K562 (cell line): ENCODE data around the gene IKZF3. TPM values are rescaled to one million over a fixed set of nuclear protein-coding genes. Genes with fewer than 3 reads are reported as not detected.
A peak's percentile ranks its signal among the peaks of the same experiment; 100 is the strongest.

ENCODE experiments used
- CCAR2 ChIP-seq: fragments of 200-400 bp; formaldehyde crosslinking; IDR thresholded peaks from 2 replicates; pipeline ENCODE4 v1.6.1; 2017; ENCODE audit warnings: mild to moderate bottlenecking, low read depth, low read length
- CTBP1 ChIP-seq: fragments of 450-650 bp; IDR thresholded peaks from 2 replicates; pipeline ENCODE4 v1.6.1; 2016; ENCODE audit warnings: borderline replicate concordance
- MTA1 ChIP-seq: fragments of 450-650 bp; IDR thresholded peaks from 2 replicates; pipeline ENCODE4 v1.6.1; 2017; ENCODE audit warnings: borderline replicate concordance
- MXI1 ChIP-seq: IDR thresholded peaks from 2 replicates; pipeline ENCODE4 v1.6.1; 2011; ENCODE audit warnings: low read depth, mild to moderate bottlenecking, improper control_type of control experiment, low read length
- POLR2A ChIP-seq: fragments of 450-650 bp; conservative IDR thresholded peaks from 2 replicates; pipeline ENCODE4 v1.6.1; 2016
- RFX5 ChIP-seq: IDR thresholded peaks from 2 replicates; pipeline ENCODE4 v1.6.1; 2011; ENCODE audit warnings: low read depth, mild to moderate bottlenecking, improper control_type of control experiment, low read length
- SIRT6 ChIP-seq: IDR thresholded peaks from one replicate; pipeline ENCODE4 v1.6.1; 2012; ENCODE audit warnings: low read depth, mild to moderate bottlenecking, control low read depth, inconsistent platforms, low read length, moderate library complexity
- SNIP1 ChIP-seq: fragments of 450-650 bp; IDR thresholded peaks from 2 replicates; pipeline ENCODE4 v1.7.1; 2017; ENCODE audit warnings: low read depth, mild to moderate bottlenecking
- SP1 ChIP-seq: sonication (generic); formaldehyde crosslinking; IDR thresholded peaks from 2 replicates; pipeline ENCODE4 v1.8.1; 2022; ENCODE audit warnings: mild to moderate bottlenecking, missing genetic modification reagents
- STAT5A ChIP-seq: IDR thresholded peaks from 2 replicates; pipeline ENCODE4 v1.6.1; 2012; ENCODE audit warnings: low read length, inconsistent platforms, borderline replicate concordance
- TSC22D4 ChIP-seq: fragments of 450-650 bp; IDR thresholded peaks from 2 replicates; pipeline ENCODE4 v1.6.1; 2016; ENCODE audit warnings: missing genetic modification characterization, missing biosample characterization, control low read depth
- ZNF668 ChIP-seq: fragments of 250-450 bp; sonication (Bioruptor Pico); IDR thresholded peaks from 2 replicates; pipeline ENCODE4 v1.8.0; 2022; ENCODE audit warnings: mild to moderate bottlenecking, inconsistent platforms
- ZSCAN29 ChIP-seq: fragments of 450-650 bp; IDR thresholded peaks from 2 replicates; pipeline ENCODE4 v1.6.1; 2017
- polyA plus RNA-seq, 8 experiments: library from polyadenylated mRNA; depleted of rRNA in 4 of 8; stranded (reverse) in 5 of 8; unstranded in 3 of 8; fragments of >200 nt; fragmentation: Nextera tagmentation in 2 of 8; fragmentation: Illumina TruSeq in 1 of 8; extraction: Ambion mirVana in 2 of 8; extraction: Trizol in 1 of 8; gene quantifications; 2 replicates each; pipeline versions ENCODE4 v1.2.1 to v1.2.3, GENCODE V29; 2011 to 2014; ENCODE audit warnings: inconsistent platforms in 1 of 8, missing spikeins in 1 of 8
- total RNA-seq, 7 experiments: library from RNA; depleted of rRNA in 6 of 7; stranded (reverse); fragments of >200 nt in 6 of 7; fragmentation: Illumina TruSeq in 2 of 7; extraction: Trizol in 2 of 7; gene quantifications; 2 replicates each; pipeline versions ENCODE4 v1.2.1 to v1.2.3, GENCODE V29; 2011 to 2021; ENCODE audit warnings: low replicate concordance in 1 of 7
- TF ChIP-seq, protein P1 (sequence below): fragments of 250-450 bp; sonication (Bioruptor Pico); IDR thresholded peaks from 2 replicates; pipeline ENCODE4 v1.8.0; 2022; ENCODE audit warnings: inconsistent platforms
- TF ChIP-seq, protein P2 (sequence below): fragments of 200-400 bp; formaldehyde crosslinking; IDR thresholded peaks from 2 replicates; pipeline ENCODE4 v1.6.1; 2017; ENCODE audit warnings: mild to moderate bottlenecking, low read depth, low read length, moderate library complexity
- TF ChIP-seq, protein P3 (sequence below): fragments of 250-450 bp; sonication (Bioruptor Pico); IDR thresholded peaks from 2 replicates; pipeline ENCODE4 v1.4.0; 2020; ENCODE audit warnings: mild to moderate bottlenecking, moderate library complexity, borderline replicate concordance
- TF ChIP-seq, protein P4 (sequence below): fragments of 450-650 bp; formaldehyde crosslinking; IDR thresholded peaks from 2 replicates; pipeline ENCODE4 v1.4.0; 2022; ENCODE audit warnings: missing genetic modification characterization
- TF ChIP-seq, protein P5 (sequence below): fragments of 250-450 bp; sonication (Bioruptor Pico); IDR thresholded peaks from 2 replicates; pipeline ENCODE4 v1.4.0; 2020

Gene IKZF3
- total and polyA plus RNA-seq, 9 of the 15 experiments (the other 6 are each of a cell fraction or from before 2014, with no cell fraction given), result 0.06 to 1.6 (median 0.62) TPM

DNA sequence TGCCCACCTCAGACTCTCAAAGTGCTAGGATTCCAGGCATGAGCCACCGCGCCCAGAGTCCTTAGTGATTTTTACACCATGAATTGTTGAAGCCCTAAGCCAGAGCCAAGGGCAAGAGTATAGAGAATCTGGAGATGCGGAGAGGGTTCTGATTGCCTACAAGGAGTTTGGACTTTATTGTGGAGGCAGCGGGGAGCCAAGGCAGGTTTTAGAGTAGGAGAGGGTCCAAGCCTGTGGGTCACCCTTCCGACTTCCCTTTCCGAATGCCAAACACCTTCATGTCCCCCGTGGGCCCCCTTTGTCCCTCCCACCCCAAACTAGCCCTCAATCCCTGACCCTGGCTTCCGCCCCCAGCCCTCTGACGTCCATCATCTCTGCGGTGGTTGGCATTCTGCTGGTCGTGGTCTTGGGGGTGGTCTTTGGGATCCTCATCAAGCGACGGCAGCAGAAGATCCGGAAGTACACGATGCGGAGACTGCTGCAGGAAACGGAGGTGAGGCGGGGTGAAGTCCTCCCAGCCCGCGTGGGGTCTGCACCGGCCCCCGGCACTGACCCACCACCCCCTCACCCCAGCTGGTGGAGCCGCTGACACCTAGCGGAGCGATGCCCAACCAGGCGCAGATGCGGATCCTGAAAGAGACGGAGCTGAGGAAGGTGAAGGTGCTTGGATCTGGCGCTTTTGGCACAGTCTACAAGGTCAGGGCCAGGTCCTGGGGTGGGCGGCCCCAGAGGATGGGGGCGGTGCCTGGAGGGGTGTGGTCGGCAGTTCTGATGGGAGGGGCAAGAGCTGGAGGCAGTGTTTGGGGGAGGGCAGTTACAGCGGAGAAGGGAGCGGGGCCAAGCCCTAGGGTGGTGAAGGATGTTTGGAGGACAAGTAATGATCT is 140.9 kb downstream of the IKZF3 start (continued):
- TF ChIP-seq, protein P1, sequence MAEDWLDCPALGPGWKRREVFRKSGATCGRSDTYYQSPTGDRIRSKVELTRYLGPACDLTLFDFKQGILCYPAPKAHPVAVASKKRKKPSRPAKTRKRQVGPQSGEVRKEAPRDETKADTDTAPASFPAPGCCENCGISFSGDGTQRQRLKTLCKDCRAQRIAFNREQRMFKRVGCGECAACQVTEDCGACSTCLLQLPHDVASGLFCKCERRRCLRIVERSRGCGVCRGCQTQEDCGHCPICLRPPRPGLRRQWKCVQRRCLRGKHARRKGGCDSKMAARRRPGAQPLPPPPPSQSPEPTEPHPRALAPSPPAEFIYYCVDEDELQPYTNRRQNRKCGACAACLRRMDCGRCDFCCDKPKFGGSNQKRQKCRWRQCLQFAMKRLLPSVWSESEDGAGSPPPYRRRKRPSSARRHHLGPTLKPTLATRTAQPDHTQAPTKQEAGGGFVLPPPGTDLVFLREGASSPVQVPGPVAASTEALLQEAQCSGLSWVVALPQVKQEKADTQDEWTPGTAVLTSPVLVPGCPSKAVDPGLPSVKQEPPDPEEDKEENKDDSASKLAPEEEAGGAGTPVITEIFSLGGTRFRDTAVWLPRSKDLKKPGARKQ, result no peak
- TF ChIP-seq SIRT6 (no peak), SNIP1 (no peak), MXI1 (no peak), ZNF668 (CRISPR knock-in tag) (no peak), CCAR2 (no peak), POLR2A (peak; percentile 89), CTBP1 (peak; percentile 70; the same call in 1 of the 2 replicates), SP1 (peak; percentile 64; the same call in 1 of the 2 replicates), MTA1 (no peak; the same call in 1 of the 2 replicates), STAT5A (no peak), RFX5 (no peak), ZSCAN29 (peak; percentile 98), TSC22D4 (tag) (no peak)
- TF ChIP-seq, protein P2, sequence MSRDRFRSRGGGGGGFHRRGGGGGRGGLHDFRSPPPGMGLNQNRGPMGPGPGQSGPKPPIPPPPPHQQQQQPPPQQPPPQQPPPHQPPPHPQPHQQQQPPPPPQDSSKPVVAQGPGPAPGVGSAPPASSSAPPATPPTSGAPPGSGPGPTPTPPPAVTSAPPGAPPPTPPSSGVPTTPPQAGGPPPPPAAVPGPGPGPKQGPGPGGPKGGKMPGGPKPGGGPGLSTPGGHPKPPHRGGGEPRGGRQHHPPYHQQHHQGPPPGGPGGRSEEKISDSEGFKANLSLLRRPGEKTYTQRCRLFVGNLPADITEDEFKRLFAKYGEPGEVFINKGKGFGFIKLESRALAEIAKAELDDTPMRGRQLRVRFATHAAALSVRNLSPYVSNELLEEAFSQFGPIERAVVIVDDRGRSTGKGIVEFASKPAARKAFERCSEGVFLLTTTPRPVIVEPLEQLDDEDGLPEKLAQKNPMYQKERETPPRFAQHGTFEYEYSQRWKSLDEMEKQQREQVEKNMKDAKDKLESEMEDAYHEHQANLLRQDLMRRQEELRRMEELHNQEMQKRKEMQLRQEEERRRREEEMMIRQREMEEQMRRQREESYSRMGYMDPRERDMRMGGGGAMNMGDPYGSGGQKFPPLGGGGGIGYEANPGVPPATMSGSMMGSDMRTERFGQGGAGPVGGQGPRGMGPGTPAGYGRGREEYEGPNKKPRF, result no peak
- TF ChIP-seq, protein P3, sequence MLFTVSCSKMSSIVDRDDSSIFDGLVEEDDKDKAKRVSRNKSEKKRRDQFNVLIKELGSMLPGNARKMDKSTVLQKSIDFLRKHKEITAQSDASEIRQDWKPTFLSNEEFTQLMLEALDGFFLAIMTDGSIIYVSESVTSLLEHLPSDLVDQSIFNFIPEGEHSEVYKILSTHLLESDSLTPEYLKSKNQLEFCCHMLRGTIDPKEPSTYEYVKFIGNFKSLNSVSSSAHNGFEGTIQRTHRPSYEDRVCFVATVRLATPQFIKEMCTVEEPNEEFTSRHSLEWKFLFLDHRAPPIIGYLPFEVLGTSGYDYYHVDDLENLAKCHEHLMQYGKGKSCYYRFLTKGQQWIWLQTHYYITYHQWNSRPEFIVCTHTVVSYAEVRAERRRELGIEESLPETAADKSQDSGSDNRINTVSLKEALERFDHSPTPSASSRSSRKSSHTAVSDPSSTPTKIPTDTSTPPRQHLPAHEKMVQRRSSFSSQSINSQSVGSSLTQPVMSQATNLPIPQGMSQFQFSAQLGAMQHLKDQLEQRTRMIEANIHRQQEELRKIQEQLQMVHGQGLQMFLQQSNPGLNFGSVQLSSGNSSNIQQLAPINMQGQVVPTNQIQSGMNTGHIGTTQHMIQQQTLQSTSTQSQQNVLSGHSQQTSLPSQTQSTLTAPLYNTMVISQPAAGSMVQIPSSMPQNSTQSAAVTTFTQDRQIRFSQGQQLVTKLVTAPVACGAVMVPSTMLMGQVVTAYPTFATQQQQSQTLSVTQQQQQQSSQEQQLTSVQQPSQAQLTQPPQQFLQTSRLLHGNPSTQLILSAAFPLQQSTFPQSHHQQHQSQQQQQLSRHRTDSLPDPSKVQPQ, result no peak
- TF ChIP-seq, protein P4, sequence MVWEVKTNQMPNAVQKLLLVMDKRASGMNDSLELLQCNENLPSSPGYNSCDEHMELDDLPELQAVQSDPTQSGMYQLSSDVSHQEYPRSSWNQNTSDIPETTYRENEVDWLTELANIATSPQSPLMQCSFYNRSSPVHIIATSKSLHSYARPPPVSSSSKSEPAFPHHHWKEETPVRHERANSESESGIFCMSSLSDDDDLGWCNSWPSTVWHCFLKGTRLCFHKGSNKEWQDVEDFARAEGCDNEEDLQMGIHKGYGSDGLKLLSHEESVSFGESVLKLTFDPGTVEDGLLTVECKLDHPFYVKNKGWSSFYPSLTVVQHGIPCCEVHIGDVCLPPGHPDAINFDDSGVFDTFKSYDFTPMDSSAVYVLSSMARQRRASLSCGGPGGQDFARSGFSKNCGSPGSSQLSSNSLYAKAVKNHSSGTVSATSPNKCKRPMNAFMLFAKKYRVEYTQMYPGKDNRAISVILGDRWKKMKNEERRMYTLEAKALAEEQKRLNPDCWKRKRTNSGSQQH (CRISPR knock-in tag), result no peak
- TF ChIP-seq, protein P5, sequence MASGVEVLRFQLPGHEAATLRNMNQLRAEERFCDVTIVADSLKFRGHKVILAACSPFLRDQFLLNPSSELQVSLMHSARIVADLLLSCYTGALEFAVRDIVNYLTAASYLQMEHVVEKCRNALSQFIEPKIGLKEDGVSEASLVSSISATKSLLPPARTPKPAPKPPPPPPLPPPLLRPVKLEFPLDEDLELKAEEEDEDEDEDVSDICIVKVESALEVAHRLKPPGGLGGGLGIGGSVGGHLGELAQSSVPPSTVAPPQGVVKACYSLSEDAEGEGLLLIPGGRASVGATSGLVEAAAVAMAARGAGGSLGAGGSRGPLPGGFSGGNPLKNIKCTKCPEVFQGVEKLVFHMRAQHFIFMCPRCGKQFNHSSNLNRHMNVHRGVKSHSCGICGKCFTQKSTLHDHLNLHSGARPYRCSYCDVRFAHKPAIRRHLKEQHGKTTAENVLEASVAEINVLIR, result no peak
